PC-3 (cell line): ENCODE data around the gene TEX10.

ENCODE experiments used
- EZH2 ChIP-seq: fragments of 300-600 bp; sonication (generic); IDR thresholded peaks from one replicate; pipeline ENCODE4 v1.6.1; 2017; ENCODE audit warnings: antibody characterized with exemption, mild to moderate bottlenecking, low read length; ENCODE audit not compliant: unreplicated experiment
- EZH2phosphoT487 ChIP-seq: fragments of 300-600 bp; sonication (generic); IDR thresholded peaks from 2 replicates; pipeline ENCODE4 v1.6.1; 2018; ENCODE audit warnings: mild to moderate bottlenecking, antibody characterized with exemption, low read length, borderline replicate concordance
- TF ChIP-seq, protein P1 (sequence below): fragments of 300-600 bp; sonication (generic); conservative IDR thresholded peaks from 2 replicates; pipeline ENCODE4 v1.5.1; 2017; ENCODE audit warnings: antibody characterized with exemption, low read depth, mild to moderate bottlenecking, low read length

DNA sequence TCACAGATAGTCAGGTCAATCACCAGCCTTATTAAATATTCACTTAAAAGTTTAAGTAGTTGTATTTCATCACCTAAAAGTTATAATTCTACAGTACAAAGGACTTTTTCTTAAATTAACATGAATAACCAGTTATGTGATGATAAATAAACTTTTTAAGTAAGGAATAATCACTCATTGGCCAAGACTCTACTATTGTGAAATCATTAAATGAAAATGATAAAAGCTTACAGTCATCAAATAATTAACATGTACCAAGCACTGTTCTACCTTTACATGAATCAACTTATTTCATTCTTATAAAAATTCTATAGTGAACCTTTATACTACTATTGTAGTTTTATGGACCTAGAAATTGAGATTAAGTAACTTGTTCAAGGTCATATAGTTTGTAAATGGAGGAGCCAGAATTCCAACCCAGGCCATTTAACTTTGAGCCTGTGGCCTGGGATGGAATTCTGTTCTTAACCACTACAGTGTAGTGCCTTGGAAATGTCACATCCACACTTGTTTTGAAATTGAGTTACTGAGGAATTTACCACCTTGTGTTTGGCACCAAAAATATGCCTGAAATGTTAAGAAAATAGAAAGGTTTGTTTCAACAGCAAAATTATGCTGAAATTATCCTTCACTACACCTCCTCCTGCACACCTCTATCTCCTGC, 41.4 kb upstream of the TEX10 start:
- TF ChIP-seq, protein P1, sequence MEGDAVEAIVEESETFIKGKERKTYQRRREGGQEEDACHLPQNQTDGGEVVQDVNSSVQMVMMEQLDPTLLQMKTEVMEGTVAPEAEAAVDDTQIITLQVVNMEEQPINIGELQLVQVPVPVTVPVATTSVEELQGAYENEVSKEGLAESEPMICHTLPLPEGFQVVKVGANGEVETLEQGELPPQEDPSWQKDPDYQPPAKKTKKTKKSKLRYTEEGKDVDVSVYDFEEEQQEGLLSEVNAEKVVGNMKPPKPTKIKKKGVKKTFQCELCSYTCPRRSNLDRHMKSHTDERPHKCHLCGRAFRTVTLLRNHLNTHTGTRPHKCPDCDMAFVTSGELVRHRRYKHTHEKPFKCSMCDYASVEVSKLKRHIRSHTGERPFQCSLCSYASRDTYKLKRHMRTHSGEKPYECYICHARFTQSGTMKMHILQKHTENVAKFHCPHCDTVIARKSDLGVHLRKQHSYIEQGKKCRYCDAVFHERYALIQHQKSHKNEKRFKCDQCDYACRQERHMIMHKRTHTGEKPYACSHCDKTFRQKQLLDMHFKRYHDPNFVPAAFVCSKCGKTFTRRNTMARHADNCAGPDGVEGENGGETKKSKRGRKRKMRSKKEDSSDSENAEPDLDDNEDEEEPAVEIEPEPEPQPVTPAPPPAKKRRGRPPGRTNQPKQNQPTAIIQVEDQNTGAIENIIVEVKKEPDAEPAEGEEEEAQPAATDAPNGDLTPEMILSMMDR = no peak
- TF ChIP-seq EZH2 = no peak
- TF ChIP-seq EZH2phosphoT487 = no peak
